HCT116 (cell line): ENCODE data around the gene GGACT. TPM values are rescaled to one million over a fixed set of nuclear protein-coding genes. Genes with fewer than 3 reads are reported as not detected.

Source experiments
- ATAC-seq: fragments of 200-7000 bp; cut with Tn5 transposase; 2 replicates; pipeline ENCODE4 v1.9.1; 2020; ENCODE audit warnings: mild to moderate bottlenecking, moderate library complexity
- BruUV-seq: library from RNA; stranded (reverse); fragments of 400-500 nt; replicated peaks from 2 replicates; lab custom pipeline; 2021; lab: Mats Ljungman, UMichigan
- CTCF ChIA-PET: fragments of 300-600 bp; sonication (Branson Sonifier 250); formaldehyde crosslinking; loops from one replicate; lab custom pipeline; 2021; ENCODE audit warnings: antibody characterized with exemption; lab: Charles Lee
- POLR2A ChIA-PET: fragments of 300-600, 350-600 bp; sonication (Branson Sonifier 250); formaldehyde crosslinking; loops from one replicate; lab custom pipeline; 2021; ENCODE audit warnings: antibody characterized with exemption; lab: Charles Lee
- RAD21 ChIA-PET, 2 experiments: fragments of 300-600 bp; sonication (Branson Sonifier 250); formaldehyde crosslinking; loops; one replicate each; lab custom pipeline; 2023; ENCODE audit warnings: low total read pairs in 2 of 2; ENCODE audit not compliant: uncharacterized antibody in 2 of 2, unreplicated experiment in 2 of 2, low non-redundant PET in 1 of 2; lab: Charles Lee
- DNase-seq: peaks from one replicate; pipeline ENCODE4 v3.0.0-alpha.2; 2010; ENCODE audit warnings: low read depth, low spot score
- H2AFZ ChIP-seq: fragments of 200-600 bp; shearing (Covaris generic), sonication (generic); 2 replicates; pipeline ENCODE4 v1.6.1; 2017; ENCODE audit warnings: low read depth, mixed run types, mixed read lengths, antibody characterized with exemption, low read length; ENCODE audit not compliant: poor library complexity, severe bottlenecking
- H3K27ac ChIP-seq: 2 replicates; pipeline ENCODE4 v1.5.1; 2012; ENCODE audit warnings: low read depth, low read length
- H3K27me3 ChIP-seq: fragments of 200-600 bp; sonication (generic); 2 replicates; pipeline ENCODE4 v1.6.1; 2016; ENCODE audit warnings: mixed run types, low read length, mixed read lengths; ENCODE audit not compliant: insufficient read depth
- H3K36me3 ChIP-seq, 2 experiments: fragments of 200-500 bp in 1 of 2; fragments of 200-600 bp in 1 of 2; sonication (Bioruptor generic) in 1 of 2; sonication (generic) in 1 of 2; 2 replicates each; pipeline versions ENCODE4 v1.5.1 to v1.6.1; 2014 to 2016; ENCODE audit warnings: low read length in 2 of 2, inconsistent platforms in 1 of 2, mixed read lengths in 1 of 2, mixed run types in 1 of 2; ENCODE audit not compliant: insufficient read depth in 2 of 2, control insufficient read depth in 1 of 2
- H3K4me1 ChIP-seq, 2 experiments: fragments of 200-600 bp in 1 of 2; sonication (generic) in 1 of 2; 2 replicates each; pipeline versions ENCODE4 v1.5.1 to v1.6.1; 2012 to 2017; ENCODE audit warnings: low read length in 2 of 2, inconsistent platforms in 1 of 2, mild to moderate bottlenecking in 1 of 2, mixed read lengths in 1 of 2, mixed run types in 1 of 2, moderate library complexity in 1 of 2; ENCODE audit not compliant: insufficient read depth in 2 of 2, control insufficient read depth in 1 of 2
- H3K4me2 ChIP-seq: fragments of 200-600 bp; sonication (generic); 2 replicates; pipeline ENCODE4 v1.6.1; 2017; ENCODE audit warnings: mixed run types, low read length, mixed read lengths
- H3K4me3 ChIP-seq, 2 experiments: fragments of 200-600 bp in 1 of 2; sonication (generic) in 1 of 2; replicated peaks in 1 of 2; 2 replicates each; pipeline ENCODE4 v1.5.1; 2011 to 2016; ENCODE audit warnings: low read length in 2 of 2, control low read depth in 1 of 2, low read depth in 1 of 2, mild to moderate bottlenecking in 1 of 2, mixed read lengths in 1 of 2, mixed run types in 1 of 2
- H3K79me2 ChIP-seq: fragments of 200-600 bp; sonication (generic); 2 replicates; pipeline ENCODE4 v1.6.1; 2017; ENCODE audit warnings: mild to moderate bottlenecking, mixed run types, low read length, moderate library complexity, mixed read lengths; ENCODE audit not compliant: insufficient read depth
- H3K9ac ChIP-seq: fragments of 200-600 bp; sonication (generic); 2 replicates; pipeline ENCODE4 v1.6.1; 2016; ENCODE audit warnings: low read length, mixed read lengths
- H3K9me2 ChIP-seq: fragments of 200-600 bp; sonication (generic), shearing (Covaris generic); 2 replicates; pipeline ENCODE4 v1.6.1; 2017; ENCODE audit warnings: mixed run types, mild to moderate bottlenecking, moderate library complexity; ENCODE audit not compliant: insufficient read depth
- H3K9me3 ChIP-seq, 2 experiments: fragments of 200-500 bp in 1 of 2; fragments of 200-600 bp in 1 of 2; sonication (Bioruptor generic) in 1 of 2; sonication (generic) in 1 of 2; 2 replicates each; pipeline ENCODE4 v1.6.1; 2014 to 2017; ENCODE audit warnings: low read length in 2 of 2, mixed read lengths in 2 of 2, inconsistent platforms in 1 of 2, low read depth in 1 of 2, mild to moderate bottlenecking in 1 of 2, mixed run types in 1 of 2, moderate library complexity in 1 of 2; ENCODE audit not compliant: control insufficient read depth in 1 of 2, insufficient read depth in 1 of 2
- H4K20me1 ChIP-seq: fragments of 200-600 bp; sonication (generic), shearing (Covaris generic); 2 replicates; pipeline ENCODE4 v1.6.1; 2017; ENCODE audit warnings: mixed run types, mild to moderate bottlenecking, moderate library complexity; ENCODE audit not compliant: insufficient read depth
- EGR1 ChIP-seq: IDR thresholded peaks from 2 replicates; pipeline ENCODE4 v1.6.1; 2012; ENCODE audit warnings: low read depth
- EZH2 ChIP-seq: fragments of 200-600 bp; sonication (generic); IDR thresholded peaks from 2 replicates; pipeline ENCODE4 v1.6.1; 2017; ENCODE audit warnings: antibody characterized with exemption, mixed run types
- POLR2AphosphoS5 ChIP-seq: IDR thresholded peaks from 2 replicates; pipeline ENCODE4 v1.6.1; 2011; ENCODE audit warnings: mild to moderate bottlenecking, low read depth, low read length, moderate library complexity
- intact Hi-C: fragments of 100-400 bp; cut with micrococcal nuclease; formaldehyde crosslinking; loops from 2 replicates; pipeline ENCODE4 v1.10.0; 2022
- total RNA-seq: library from RNA; stranded (reverse); gene quantifications from one replicate; pipeline ENCODE4 v1.2.1, GENCODE V29; 2021; ENCODE audit not compliant: unreplicated experiment

GGACT gene
- total RNA-seq, 1 experiment from 2014 or later = 5.0 TPM

- no peak for ATAC-seq
- H3K9me2 ChIP-seq = no peaks in the 10 kb centered on the region
- no peaks in the 10 kb centered on the region for H3K79me2 ChIP-seq
- no peak overlapping the region for H2AFZ ChIP-seq
- H3K4me2 ChIP-seq = no peak overlapping the region
- ChIA-PET RAD21 (no interaction called here), POLR2A (no interaction called here), CTCF (no interaction called here)
- H3K9ac ChIP-seq = no peak overlapping the region
- H4K20me1 ChIP-seq = no peaks in the 10 kb centered on the region
- BruUV-seq = no TSS peak
- H3K4me3 ChIP-seq = no peak overlapping the region
- no peak for TF ChIP-seq EZH2
- H3K36me3 ChIP-seq = no peaks in the 10 kb centered on the region
- intact Hi-C loops = no loop called here
- no peak for DNase-seq
- no peaks in the 10 kb centered on the region for H3K27me3 ChIP-seq
- H3K27ac ChIP-seq = no peak overlapping the region
- no peaks in the 10 kb centered on the region for H3K9me3 ChIP-seq
- H3K4me1 ChIP-seq = no peaks in the 10 kb centered on the region
These were observed 55.7 kb downstream of the GGACT start for GRCh38 chr13:100532836-100533435.

GRCh38 chr13:100532090-100532766, 56.4 kb downstream of the GGACT start:
- H2AFZ ChIP-seq = no peak overlapping the region
- no TSS peak for BruUV-seq
- intact Hi-C loops = no loop called here
- ATAC-seq = no peak
- no peaks in the 10 kb centered on the region for H3K9me3 ChIP-seq
- H3K9ac ChIP-seq = no peak overlapping the region
- no peaks in the 10 kb centered on the region for H3K36me3 ChIP-seq
- no peaks in the 10 kb centered on the region for H3K79me2 ChIP-seq
- H3K4me1 ChIP-seq = no peaks in the 10 kb centered on the region
- no peaks in the 10 kb centered on the region for H4K20me1 ChIP-seq
- no peaks in the 10 kb centered on the region for H3K9me2 ChIP-seq
- CTCF ChIA-PET = no interaction called here
- H3K4me3 ChIP-seq = no peak overlapping the region
- no peak overlapping the region for H3K4me2 ChIP-seq
- POLR2A ChIA-PET = no interaction called here
- H3K27me3 ChIP-seq = no peaks in the 10 kb centered on the region
- TF ChIP-seq POLR2AphosphoS5 (no peak), EGR1 (no peak), EZH2 (no peak)
- H3K27ac ChIP-seq = no peak overlapping the region
- RAD21 ChIA-PET = no interaction called here
- no peak for DNase-seq
